ENCODE results near the gene DPP10. TPM values are rescaled to one million over a fixed set of nuclear protein-coding genes. Genes with fewer than 3 reads are reported as not detected.

Gene DPP10
- total and polyA plus RNA-seq, 10 of the 15 experiments (the other 5 are each of a cell fraction or from before 2014, with no cell fraction given): not detected

DNA sequence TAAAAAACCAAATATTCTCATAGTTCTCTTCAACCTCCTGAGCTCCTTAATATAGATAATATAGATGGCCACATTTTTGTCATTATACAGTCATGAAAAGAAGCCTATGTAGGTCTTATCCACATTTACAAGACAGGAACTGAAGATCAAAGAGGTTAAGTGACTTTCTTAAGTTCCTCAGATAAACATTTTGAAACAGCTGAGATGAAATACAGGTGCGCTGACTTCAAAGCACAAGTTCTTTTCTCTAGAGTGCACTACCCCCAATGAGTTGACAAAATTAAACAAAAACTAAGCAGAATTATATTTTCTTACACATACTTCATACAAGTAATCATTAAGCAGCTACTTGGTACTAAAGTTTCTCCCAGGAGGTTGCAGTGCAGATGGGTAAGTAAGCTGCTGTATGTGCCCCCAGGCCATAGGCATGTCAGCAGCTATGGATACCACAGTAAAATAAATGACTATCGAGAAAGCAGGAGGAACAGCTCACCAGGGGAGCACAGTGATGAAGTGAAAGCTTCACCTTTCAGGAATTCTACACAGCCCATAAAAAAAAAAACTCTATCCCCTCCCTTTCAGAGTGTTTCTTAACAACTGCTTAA, 199.8 kb downstream of the DPP10 start (continued):
- TF ChIP-seq, protein P1, sequence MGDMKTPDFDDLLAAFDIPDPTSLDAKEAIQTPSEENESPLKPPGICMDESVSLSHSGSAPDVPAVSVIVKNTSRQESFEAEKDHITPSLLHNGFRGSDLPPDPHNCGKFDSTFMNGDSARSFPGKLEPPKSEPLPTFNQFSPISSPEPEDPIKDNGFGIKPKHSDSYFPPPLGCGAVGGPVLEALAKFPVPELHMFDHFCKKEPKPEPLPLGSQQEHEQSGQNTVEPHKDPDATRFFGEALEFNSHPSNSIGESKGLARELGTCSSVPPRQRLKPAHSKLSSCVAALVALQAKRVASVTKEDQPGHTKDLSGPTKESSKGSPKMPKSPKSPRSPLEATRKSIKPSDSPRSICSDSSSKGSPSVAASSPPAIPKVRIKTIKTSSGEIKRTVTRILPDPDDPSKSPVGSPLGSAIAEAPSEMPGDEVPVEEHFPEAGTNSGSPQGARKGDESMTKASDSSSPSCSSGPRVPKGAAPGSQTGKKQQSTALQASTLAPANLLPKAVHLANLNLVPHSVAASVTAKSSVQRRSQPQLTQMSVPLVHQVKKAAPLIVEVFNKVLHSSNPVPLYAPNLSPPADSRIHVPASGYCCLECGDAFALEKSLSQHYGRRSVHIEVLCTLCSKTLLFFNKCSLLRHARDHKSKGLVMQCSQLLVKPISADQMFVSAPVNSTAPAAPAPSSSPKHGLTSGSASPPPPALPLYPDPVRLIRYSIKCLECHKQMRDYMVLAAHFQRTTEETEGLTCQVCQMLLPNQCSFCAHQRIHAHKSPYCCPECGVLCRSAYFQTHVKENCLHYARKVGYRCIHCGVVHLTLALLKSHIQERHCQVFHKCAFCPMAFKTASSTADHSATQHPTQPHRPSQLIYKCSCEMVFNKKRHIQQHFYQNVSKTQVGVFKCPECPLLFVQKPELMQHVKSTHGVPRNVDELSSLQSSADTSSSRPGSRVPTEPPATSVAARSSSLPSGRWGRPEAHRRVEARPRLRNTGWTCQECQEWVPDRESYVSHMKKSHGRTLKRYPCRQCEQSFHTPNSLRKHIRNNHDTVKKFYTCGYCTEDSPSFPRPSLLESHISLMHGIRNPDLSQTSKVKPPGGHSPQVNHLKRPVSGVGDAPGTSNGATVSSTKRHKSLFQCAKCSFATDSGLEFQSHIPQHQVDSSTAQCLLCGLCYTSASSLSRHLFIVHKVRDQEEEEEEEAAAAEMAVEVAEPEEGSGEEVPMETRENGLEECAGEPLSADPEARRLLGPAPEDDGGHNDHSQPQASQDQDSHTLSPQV (IDR thresholded peaks at IDR 0.05): no peak
- TF ChIP-seq YY1 (IDR thresholded peaks at IDR 0.05; ENCODE audit: low read depth, low read length) (no peak), EGR1 (IDR thresholded peaks at IDR 0.05; ENCODE audit: borderline replicate concordance in 1 of 2, low read depth in 2 of 2, low read length in 2 of 2) (no peak), IKZF1 (conservative IDR thresholded peaks at IDR 0.05) (no peak)
- TF ChIP-seq, protein P2, sequence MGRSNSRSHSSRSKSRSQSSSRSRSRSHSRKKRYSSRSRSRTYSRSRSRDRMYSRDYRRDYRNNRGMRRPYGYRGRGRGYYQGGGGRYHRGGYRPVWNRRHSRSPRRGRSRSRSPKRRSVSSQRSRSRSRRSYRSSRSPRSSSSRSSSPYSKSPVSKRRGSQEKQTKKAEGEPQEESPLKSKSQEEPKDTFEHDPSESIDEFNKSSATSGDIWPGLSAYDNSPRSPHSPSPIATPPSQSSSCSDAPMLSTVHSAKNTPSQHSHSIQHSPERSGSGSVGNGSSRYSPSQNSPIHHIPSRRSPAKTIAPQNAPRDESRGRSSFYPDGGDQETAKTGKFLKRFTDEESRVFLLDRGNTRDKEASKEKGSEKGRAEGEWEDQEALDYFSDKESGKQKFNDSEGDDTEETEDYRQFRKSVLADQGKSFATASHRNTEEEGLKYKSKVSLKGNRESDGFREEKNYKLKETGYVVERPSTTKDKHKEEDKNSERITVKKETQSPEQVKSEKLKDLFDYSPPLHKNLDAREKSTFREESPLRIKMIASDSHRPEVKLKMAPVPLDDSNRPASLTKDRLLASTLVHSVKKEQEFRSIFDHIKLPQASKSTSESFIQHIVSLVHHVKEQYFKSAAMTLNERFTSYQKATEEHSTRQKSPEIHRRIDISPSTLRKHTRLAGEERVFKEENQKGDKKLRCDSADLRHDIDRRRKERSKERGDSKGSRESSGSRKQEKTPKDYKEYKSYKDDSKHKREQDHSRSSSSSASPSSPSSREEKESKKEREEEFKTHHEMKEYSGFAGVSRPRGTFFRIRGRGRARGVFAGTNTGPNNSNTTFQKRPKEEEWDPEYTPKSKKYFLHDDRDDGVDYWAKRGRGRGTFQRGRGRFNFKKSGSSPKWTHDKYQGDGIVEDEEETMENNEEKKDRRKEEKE (IDR thresholded peaks at IDR 0.05): no peak

Measured in GM12878 (cell line).